H1 (cell line): ENCODE data around the gene BAHD1. TPM values are rescaled to one million over a fixed set of nuclear protein-coding genes. Genes with fewer than 3 reads are reported as not detected.

Experiments
- CTCF ChIA-PET: fragments of 300-600 bp; sonication (Branson Sonifier 250); formaldehyde crosslinking; loops from one replicate; lab custom pipeline; 2021; ENCODE audit not compliant: partially characterized antibody; lab: Charles Lee
- POLR2A ChIA-PET: fragments of 300-600 bp; sonication (Branson Sonifier 250); formaldehyde crosslinking; loops from one replicate; lab custom pipeline; 2021; ENCODE audit warnings: inconsistent platforms; ENCODE audit not compliant: partially characterized antibody; lab: Charles Lee
- DNase-seq, 2 experiments: peaks; one replicate each; pipeline versions ENCODE4 v3.0.0 to v3.0.0-alpha.2; 2010 to 2022; ENCODE audit warnings: low spot score in 2 of 2, low read depth in 1 of 2, mixed read lengths in 1 of 2
- FAIRE-seq: peaks from 2 replicates; lab custom pipeline; 2011; peaks lifted over from hg19 to GRCh38; lab: Jason Lieb, UNC
- H2AFZ ChIP-seq: 2 replicates; pipeline ENCODE4 v1.8.1; 2012; ENCODE audit warnings: low read length, inconsistent platforms
- H2AK5ac ChIP-seq: 2 replicates; pipeline ENCODE4 v1.6.1; 2013; ENCODE audit warnings: low read depth, low read length
- H2BK120ac ChIP-seq: replicated peaks from 2 replicates; pipeline ENCODE3; 2013; ENCODE audit warnings: low read depth, low read length, inconsistent platforms
- H2BK12ac ChIP-seq: 2 replicates; pipeline ENCODE4 v1.6.1; 2013; ENCODE audit warnings: low read depth, low read length
- H2BK15ac ChIP-seq: 2 replicates; pipeline ENCODE4 v1.6.1; 2013; ENCODE audit warnings: low read length
- H2BK20ac ChIP-seq: 2 replicates; pipeline ENCODE4 v1.6.1; 2013; ENCODE audit warnings: low read length
- H2BK5ac ChIP-seq: 2 replicates; pipeline ENCODE4 v1.6.1; 2013; ENCODE audit warnings: low read depth, low read length
- H3K14ac ChIP-seq: 2 replicates; pipeline ENCODE4 v1.6.1; 2013; ENCODE audit warnings: inconsistent platforms; ENCODE audit not compliant: insufficient read length
- H3K18ac ChIP-seq: 2 replicates; pipeline ENCODE4 v1.6.1; 2013; ENCODE audit warnings: low read length; ENCODE audit errors: extremely low read depth
- H3K23ac ChIP-seq: 2 replicates; pipeline ENCODE4 v1.6.1; 2013; ENCODE audit warnings: inconsistent platforms; ENCODE audit not compliant: insufficient read length
- H3K23me2 ChIP-seq: 2 replicates; pipeline ENCODE4 v1.6.1; 2013; ENCODE audit warnings: low read depth, low read length
- H3K27ac ChIP-seq: 2 replicates; pipeline ENCODE4 v1.6.1; 2011; ENCODE audit warnings: low read depth, low read length, inconsistent platforms
- H3K27me3 ChIP-seq, 4 experiments: replicated peaks in 1 of 4; 1 replicate in 1 of 4; 2 replicates in 3 of 4; pipeline versions ENCODE4 v1.6.1 to v1.8.1; 2011 to 2013; ENCODE audit warnings: low read length in 3 of 4, mild to moderate bottlenecking in 3 of 4, inconsistent platforms in 2 of 4, mixed read lengths in 2 of 4, moderate library complexity in 1 of 4; ENCODE audit not compliant: control insufficient read depth in 3 of 4, insufficient read depth in 3 of 4; ENCODE audit errors: extremely low read depth in 1 of 4
- H3K36me3 ChIP-seq, 4 experiments: 2 replicates each; pipeline versions ENCODE4 v1.6.1 to v1.8.1; 2011 to 2013; ENCODE audit warnings: mild to moderate bottlenecking in 4 of 4, low read length in 3 of 4, moderate library complexity in 2 of 4, control low read depth in 1 of 4, inconsistent platforms in 1 of 4; ENCODE audit not compliant: insufficient read depth in 4 of 4, control insufficient read depth in 2 of 4
- H3K4ac ChIP-seq: replicated peaks from 2 replicates; pipeline ENCODE3; 2013; ENCODE audit warnings: low read length, low read depth, mixed read lengths, inconsistent platforms; ENCODE audit not compliant: insufficient read length
- H3K4me1 ChIP-seq, 4 experiments: replicated peaks in 1 of 4; 1 replicate in 1 of 4; 2 replicates in 3 of 4; pipeline versions ENCODE4 v1.6.1 to v1.8.1; 2011 to 2013; ENCODE audit warnings: low read length in 3 of 4, inconsistent platforms in 2 of 4, mixed read lengths in 1 of 4; ENCODE audit not compliant: insufficient read depth in 4 of 4, control insufficient read depth in 3 of 4
- H3K4me2 ChIP-seq, 2 experiments: 2 replicates each; pipeline versions ENCODE4 v1.6.1 to v1.8.1; 2011 to 2013; ENCODE audit warnings: low read depth in 2 of 2, low read length in 2 of 2, control low read depth in 1 of 2, inconsistent platforms in 1 of 2, mild to moderate bottlenecking in 1 of 2; ENCODE audit not compliant: insufficient read depth in 1 of 2
- H3K4me3 ChIP-seq, 4 experiments: fragments of 200-600, 300-600 bp in 1 of 4; sonication (generic), shearing (Covaris generic), sonication (Bioruptor Twin) in 1 of 4; 2 replicates each; pipeline versions ENCODE4 v1.5.1 to v1.8.1; 2011 to 2016; ENCODE audit warnings: low read length in 4 of 4, low read depth in 3 of 4, control low read depth in 2 of 4, inconsistent platforms in 2 of 4, mild to moderate bottlenecking in 2 of 4, mixed read lengths in 1 of 4, moderate library complexity in 1 of 4; ENCODE audit not compliant: insufficient read depth in 2 of 4; ENCODE audit errors: extremely low read depth in 1 of 4
- H3K56ac ChIP-seq: replicated peaks from 2 replicates; pipeline ENCODE3; 2013; ENCODE audit warnings: low read depth, mild to moderate bottlenecking, mixed read lengths, low read length, inconsistent platforms; ENCODE audit not compliant: insufficient read length
- H3K79me1 ChIP-seq: 2 replicates; pipeline ENCODE4 v1.6.1; 2013; ENCODE audit warnings: low read depth, low read length, control low read depth
- H3K79me2 ChIP-seq, 2 experiments: 2 replicates each; pipeline versions ENCODE4 v1.6.1 to v1.8.1; 2012 to 2013; ENCODE audit warnings: low read length in 2 of 2, mild to moderate bottlenecking in 2 of 2, inconsistent platforms in 1 of 2; ENCODE audit not compliant: insufficient read depth in 2 of 2, control insufficient read depth in 1 of 2
- H3K9ac ChIP-seq, 4 experiments: replicated peaks in 1 of 4; 1 replicate in 1 of 4; 2 replicates in 3 of 4; pipeline versions ENCODE4 v1.6.1 to v1.8.1; 2011 to 2013; ENCODE audit warnings: low read depth in 3 of 4, low read length in 3 of 4, control low read depth in 2 of 4, mild to moderate bottlenecking in 2 of 4, moderate library complexity in 2 of 4, inconsistent platforms in 1 of 4; ENCODE audit errors: extremely low read depth in 1 of 4
- H3K9me3 ChIP-seq, 2 experiments: 2 replicates each; pipeline versions ENCODE4 v1.6.1 to v1.8.1; 2012 to 2013; ENCODE audit warnings: mild to moderate bottlenecking in 2 of 2, moderate library complexity in 2 of 2, control low read depth in 1 of 2, inconsistent platforms in 1 of 2, low read depth in 1 of 2, low read length in 1 of 2, mixed read lengths in 1 of 2; ENCODE audit not compliant: insufficient read depth in 2 of 2
- H4K20me1 ChIP-seq, 2 experiments: replicated peaks in 1 of 2; 2 replicates each; pipeline versions ENCODE3 to v1.8.1; 2011 to 2013; ENCODE audit warnings: inconsistent platforms in 2 of 2, low read length in 2 of 2, mild to moderate bottlenecking in 1 of 2; ENCODE audit not compliant: insufficient read depth in 2 of 2, control insufficient read depth in 1 of 2
- H4K5ac ChIP-seq: 2 replicates; pipeline ENCODE4 v1.6.1; 2013; ENCODE audit warnings: low read length, low read depth, mixed read lengths, inconsistent platforms; ENCODE audit not compliant: insufficient read length
- H4K8ac ChIP-seq: 2 replicates; pipeline ENCODE4 v1.8.0; 2013; ENCODE audit warnings: mild to moderate bottlenecking, moderate library complexity, low read length, inconsistent platforms; ENCODE audit not compliant: insufficient read depth; ENCODE audit errors: extremely low read depth
- H4K91ac ChIP-seq: replicated peaks from 2 replicates; pipeline ENCODE3; 2013; ENCODE audit warnings: low read length, mixed read lengths, inconsistent platforms; ENCODE audit not compliant: insufficient read length
- ASH2L ChIP-seq: fragments of 200-600, 300-600 bp; sonication (generic); IDR thresholded peaks from one replicate; pipeline ENCODE4 v1.7.1; 2017; ENCODE audit warnings: low read length
- FOSL1 ChIP-seq: IDR thresholded peaks from 2 replicates; pipeline ENCODE4 v1.6.1; 2011; ENCODE audit warnings: mild to moderate bottlenecking, low read depth, low read length, moderate library complexity; ENCODE audit not compliant: insufficient read depth
- HDAC6 ChIP-seq: IDR thresholded peaks from one replicate; pipeline ENCODE4 v1.7.1; 2012; ENCODE audit warnings: low read depth, mild to moderate bottlenecking, inconsistent platforms, low read length, moderate library complexity
- NANOG ChIP-seq: IDR thresholded peaks from 2 replicates; pipeline ENCODE4 v1.6.1; 2011; ENCODE audit warnings: low read length, low read depth, mild to moderate bottlenecking, inconsistent platforms; ENCODE audit not compliant: insufficient read depth, poor library complexity, severe bottlenecking
- POU5F1 ChIP-seq: IDR thresholded peaks from 2 replicates; pipeline ENCODE4 v1.6.1; 2011; ENCODE audit warnings: low read depth, mild to moderate bottlenecking, low read length, moderate library complexity
- SIRT6 ChIP-seq: IDR thresholded peaks from one replicate; pipeline ENCODE4 v1.7.1; 2012; ENCODE audit warnings: low read length, inconsistent platforms
- TBP ChIP-seq: IDR thresholded peaks from 2 replicates; pipeline ENCODE4 v1.6.1; 2011; ENCODE audit warnings: low read depth, low read length, improper control_type of control experiment
- WGBS, 2 experiments: shearing (Covaris generic) in 1 of 2; methylation state at CpG; one replicate each; pipeline versions ENCODE4 v1.1.6 to v1.1.7; 2013 to 2015; ENCODE audit warnings: low lambda C conversion rate in 2 of 2, mixed read lengths in 2 of 2, inconsistent platforms in 1 of 2, low coverage in 1 of 2, missing lambda C conversion rate in 1 of 2; ENCODE audit not compliant: insufficient replicate concordance in 2 of 2, insufficient coverage in 1 of 2, insufficient read length in 1 of 2; ENCODE audit errors: extremely low coverage in 1 of 2, missing lambda C conversion rate in 1 of 2; 5-methylcytosine and 5-hydroxymethylcytosine counted together
- polyA plus RNA-seq, 7 experiments: library from polyadenylated mRNA; depleted of rRNA in 3 of 7; stranded (reverse) in 5 of 7; unstranded in 2 of 7; fragments of >200 nt in 5 of 7; fragments of 200-250 nt in 2 of 7; gene quantifications; 1 replicate in 5 of 7; 2 replicates in 1 of 7; 4 replicates in 1 of 7; pipeline versions ENCODE4 v1.2.1 to v1.2.3, GENCODE V29; 2011 to 2013; ENCODE audit warnings: missing spikeins in 2 of 7, mixed read lengths in 2 of 7
- total RNA-seq: library from RNA; stranded (reverse); fragmentation: NEBNext Ultra II Directional; extraction: Animal tissue kit (Norgen Biotek cat#: 25700); gene quantifications from 2 replicates; pipeline ENCODE4 v1.2.1, GENCODE V29; 2021
- TF ChIP-seq, protein P1 (sequence below): IDR thresholded peaks from 2 replicates; pipeline ENCODE4 v1.6.1; 2012; ENCODE audit warnings: inconsistent platforms

BAHD1 gene
- total and polyA plus RNA-seq, 2 of the 8 experiments (the other 6 are each of a cell fraction or from before 2014, with no cell fraction given), result 15.0 to 38.9 TPM

DNA sequence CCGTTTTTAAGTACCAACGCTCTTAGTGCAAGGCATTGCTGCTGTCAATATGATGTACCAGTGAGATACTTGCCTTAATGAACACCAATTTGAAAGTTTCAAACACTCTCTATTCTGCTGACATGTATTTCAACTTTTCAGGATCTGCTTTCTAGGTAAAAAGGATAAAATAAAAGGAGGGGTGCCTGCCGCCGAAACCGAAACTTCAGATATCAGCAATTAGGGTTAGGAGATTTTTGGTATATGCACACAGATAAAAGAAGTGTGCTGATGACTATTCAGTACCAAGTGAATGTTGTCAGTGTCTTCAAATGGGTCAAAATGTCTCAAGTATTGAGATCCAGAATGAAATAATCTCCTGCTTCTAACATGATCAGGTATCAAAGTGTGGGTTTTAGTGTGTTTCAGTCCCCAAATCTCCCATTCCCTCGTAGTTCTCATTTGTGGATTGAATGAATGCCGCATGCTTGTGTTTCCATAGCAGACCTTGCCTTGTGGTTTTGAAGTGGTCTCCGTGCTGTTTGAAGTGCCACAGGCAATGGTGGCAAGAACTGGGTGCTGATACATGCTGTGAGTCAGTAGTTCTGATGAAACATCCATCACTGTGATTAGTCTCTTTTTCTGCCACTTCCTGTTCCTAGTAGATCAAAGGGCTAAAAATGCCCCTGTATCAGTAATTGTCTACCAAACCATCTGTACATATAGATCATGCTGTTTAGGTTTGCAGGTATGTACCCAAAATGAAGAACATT lies 52.5 kb downstream of the BAHD1 start:
- FAIRE-seq (no peak), DNase-seq (no peak)
- no peaks in the 10 kb centered on the region for H3K9me3 ChIP-seq
- H3K4me2 ChIP-seq, result no peak overlapping the region
- no peaks in the 10 kb centered on the region for H3K79me2 ChIP-seq
- CTCF ChIA-PET, result no interaction called here
- H3K56ac ChIP-seq, result no peak overlapping the region
- H4K8ac ChIP-seq, result no peak overlapping the region
- H2BK15ac ChIP-seq, result no peak overlapping the region
- WGBS, 2 experiments, result 88% methylated on average over 8 of the region's 8 CpGs; no CpG with 5 or more reads in 1 of the 2 experiments
- no peak overlapping the region for H2BK12ac ChIP-seq
- no peak overlapping the region for H3K14ac ChIP-seq
- no peak overlapping the region for H3K4ac ChIP-seq
- H3K27ac ChIP-seq, result no peak overlapping the region
- no peak overlapping the region for H3K18ac ChIP-seq
- H2BK5ac ChIP-seq, result no peak overlapping the region
- H2BK20ac ChIP-seq, result no peak overlapping the region
- no peak overlapping the region for H2AFZ ChIP-seq
- no peaks in the 10 kb centered on the region for H3K23me2 ChIP-seq
- H4K20me1 ChIP-seq, result peaks cover 0 to under 1% of the 10 kb centered on the region in 2 experiments
- no peaks in the 10 kb centered on the region for H3K4me1 ChIP-seq
- H2BK120ac ChIP-seq, result no peak overlapping the region
- H3K27me3 ChIP-seq, result no peaks in the 10 kb centered on the region
- no peaks in the 10 kb centered on the region; a peak in 1 of 8 replicates for H3K36me3 ChIP-seq
- H4K5ac ChIP-seq, result no peak overlapping the region
- no peaks in the 10 kb centered on the region for H3K79me1 ChIP-seq
- no peak overlapping the region for H3K23ac ChIP-seq
- no peak overlapping the region for H3K4me3 ChIP-seq
- no peak overlapping the region for H3K9ac ChIP-seq
- H2AK5ac ChIP-seq, result no peak overlapping the region
- H4K91ac ChIP-seq, result no peak overlapping the region
- POLR2A ChIA-PET, result no interaction called here
- TF ChIP-seq, protein P1, sequence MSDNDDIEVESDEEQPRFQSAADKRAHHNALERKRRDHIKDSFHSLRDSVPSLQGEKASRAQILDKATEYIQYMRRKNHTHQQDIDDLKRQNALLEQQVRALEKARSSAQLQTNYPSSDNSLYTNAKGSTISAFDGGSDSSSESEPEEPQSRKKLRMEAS, result no peak
- TF ChIP-seq NANOG, result no peak
- TF ChIP-seq TBP, result no peak
- TF ChIP-seq HDAC6, result no peak
- TF ChIP-seq POU5F1, result no peak
- no peak for TF ChIP-seq FOSL1
- no peak for TF ChIP-seq SIRT6
- no peak for TF ChIP-seq ASH2L
